ENCODE measurements around the gene UNC13C.

Gene UNC13C

DNA sequence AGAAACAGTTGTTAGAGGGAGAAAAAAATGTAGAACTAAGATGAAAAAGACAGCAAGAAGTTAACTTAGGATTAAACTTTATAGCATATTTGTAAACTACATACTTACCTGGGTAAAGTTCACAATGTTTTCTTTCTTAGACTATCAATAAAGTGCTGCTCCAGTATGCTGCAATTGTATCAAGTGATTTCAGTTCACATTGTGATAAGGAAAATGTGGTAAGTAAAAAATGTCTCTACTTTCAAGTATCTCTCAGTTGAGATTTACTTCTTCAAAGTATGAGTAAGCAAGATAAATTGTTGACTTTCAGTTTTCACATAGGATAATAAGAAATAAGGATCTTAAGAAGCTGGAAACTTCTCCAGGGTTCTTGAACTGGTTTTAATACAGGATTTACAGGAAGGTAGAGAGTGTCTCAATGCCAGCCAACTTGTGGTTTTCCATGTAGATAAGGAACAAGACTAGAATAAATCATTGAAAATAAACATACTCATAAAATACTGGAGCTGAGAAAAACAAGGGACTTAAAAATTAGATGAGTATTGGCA, 528.8 kb downstream of the UNC13C start:
- DNase-seq, result no peak

DNA sequence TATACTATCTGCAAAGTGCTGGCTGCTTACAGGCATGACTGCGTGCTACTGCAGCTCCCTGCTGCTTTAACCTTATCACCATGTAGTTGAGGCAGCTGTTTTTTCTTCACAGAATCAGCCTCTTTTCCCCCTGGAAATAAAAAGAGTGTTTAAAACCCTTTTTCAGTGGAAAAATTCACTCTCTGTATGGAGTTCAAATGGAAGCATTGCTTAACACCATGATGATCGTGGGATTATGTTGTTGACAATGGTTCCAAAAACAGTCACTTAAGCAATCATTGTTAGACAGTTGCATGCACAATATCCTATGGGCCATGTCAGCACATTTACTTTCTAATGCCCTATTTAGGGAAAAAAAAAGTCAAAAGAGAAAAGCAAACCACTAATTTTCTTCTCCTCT, 536.4 kb downstream of the UNC13C start:
- no peak for DNase-seq

GRCh38 chr15:54515664-54516582, 537.7 kb downstream of the UNC13C start:
- no peak for DNase-seq

GRCh38 chr15:54517366-54517765, 539.1 kb downstream of the UNC13C start:
- no peak for DNase-seq

DNA sequence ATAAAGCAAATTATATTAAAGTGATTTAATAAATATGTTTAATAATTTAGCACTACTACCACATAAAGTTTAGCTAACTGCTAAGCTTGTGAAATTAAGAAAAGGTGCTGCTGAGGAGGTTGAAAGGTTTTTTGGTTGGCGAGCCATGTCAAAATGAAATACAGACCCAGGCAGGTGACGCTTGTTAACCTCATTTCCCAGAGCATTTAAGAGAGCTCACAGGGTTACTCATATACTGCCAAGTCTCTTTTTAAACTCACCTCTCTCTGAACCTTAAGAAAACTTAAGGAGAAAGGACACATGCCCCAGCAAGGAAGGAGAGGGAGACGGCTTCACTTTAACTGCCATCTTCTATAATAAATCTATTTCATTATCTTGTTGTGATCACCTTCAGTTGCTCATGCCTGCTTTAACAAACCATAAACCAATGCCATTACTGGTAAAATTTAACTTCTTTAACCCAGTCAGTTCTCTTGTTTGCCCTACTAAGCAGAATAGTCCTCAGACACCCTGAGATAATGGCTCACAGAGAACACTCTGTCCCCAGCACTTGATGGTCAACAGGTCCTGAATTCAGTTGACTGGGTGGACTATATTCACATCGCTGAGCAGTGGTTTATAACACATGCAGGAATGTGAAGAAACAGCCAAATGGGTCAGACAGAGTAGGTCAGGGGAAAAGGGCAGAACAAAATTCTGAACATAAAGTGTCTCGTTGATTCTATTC, 540.1 kb downstream of the UNC13C start:
- no peak for DNase-seq

GRCh38 chr15:54519577-54519976, 541.3 kb downstream of the UNC13C start:
- DNase-seq, result no peak

DNA sequence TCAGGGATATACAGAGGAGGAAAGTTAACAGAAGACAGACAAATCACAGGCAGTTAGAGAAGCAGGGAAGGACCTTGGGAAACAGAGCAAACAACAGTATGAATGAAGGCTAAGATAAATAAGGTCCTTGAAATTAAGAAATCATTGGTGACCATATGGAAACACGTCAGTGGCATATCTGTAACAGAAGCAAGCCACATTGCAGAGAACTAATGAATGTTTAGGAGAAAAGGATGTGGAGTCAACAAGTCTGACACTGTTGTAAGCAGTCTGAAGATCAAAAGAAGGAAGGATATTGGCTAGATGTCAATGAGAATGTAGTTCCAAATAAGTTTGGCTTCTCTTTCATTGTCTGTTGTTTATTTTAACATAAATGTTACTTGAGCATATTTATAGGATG, 542.4 kb downstream of the UNC13C start:
- no peak for DNase-seq

GRCh38 chr15:54521206-54521605, 543.0 kb downstream of the UNC13C start:
- no peak for DNase-seq

- no peak for DNase-seq
These were observed 549.8 kb downstream of the UNC13C start for GRCh38 chr15:54528021-54528420.

DNA sequence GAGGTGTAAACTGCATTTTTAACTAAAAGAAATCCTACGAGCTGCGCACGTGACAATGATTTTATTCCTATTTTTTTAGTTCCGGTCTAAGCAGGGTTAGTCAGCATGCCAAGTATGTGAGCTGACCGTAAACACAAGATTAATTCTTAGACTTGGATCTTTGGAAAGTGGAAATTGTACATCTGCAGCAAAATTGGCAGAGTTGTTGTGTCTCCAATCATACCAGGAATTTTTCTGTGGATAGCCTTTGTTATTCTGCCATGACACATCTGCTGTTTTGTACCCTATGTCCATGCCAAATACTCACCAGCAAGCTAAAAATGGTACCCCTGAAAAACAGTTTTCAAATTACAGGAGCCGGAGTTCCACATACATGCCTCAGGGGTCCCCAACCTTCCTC, 562.5 kb downstream of the UNC13C start:
- no peak for DNase-seq

DNA sequence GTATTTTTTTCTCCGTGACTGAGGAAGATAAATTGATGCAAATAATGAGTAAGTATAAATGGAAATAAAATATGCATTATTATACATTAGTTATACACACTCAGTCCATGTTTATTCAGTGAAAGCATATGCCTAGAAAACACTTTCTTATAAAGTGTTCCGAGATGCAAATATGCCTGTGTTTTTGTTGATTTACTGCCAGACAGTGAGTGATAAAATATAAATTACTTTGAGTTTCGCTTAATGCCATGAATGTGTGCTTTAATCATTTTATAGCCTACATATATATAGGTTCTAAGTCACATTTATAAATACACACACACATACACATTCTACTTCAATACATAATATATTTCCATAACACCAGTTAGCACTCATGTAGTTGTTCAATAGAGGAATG, 569.2 kb downstream of the UNC13C start:
- no peak for DNase-seq

DNA sequence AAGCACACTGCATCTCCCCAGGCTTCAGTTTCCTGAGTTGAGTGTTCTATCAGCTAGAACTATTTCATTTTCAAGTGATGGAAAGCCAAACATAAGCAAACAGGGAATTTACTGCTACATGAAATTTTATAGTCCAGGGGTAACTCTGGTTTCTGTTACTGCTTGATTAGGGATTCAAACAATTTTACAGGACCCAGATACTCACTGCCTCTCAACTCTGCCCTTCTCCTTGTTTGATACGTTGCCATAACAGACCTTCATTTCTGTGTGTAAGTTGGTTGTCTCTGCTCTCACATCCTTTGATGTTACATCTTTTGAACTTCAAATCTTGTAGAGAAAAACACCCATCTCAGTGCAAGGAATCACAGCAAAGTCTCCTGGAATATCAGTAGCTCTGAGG, 572.7 kb downstream of the UNC13C start:
- DNase-seq, result no peak

- DNase-seq, result no peak
These were observed 578.0 kb downstream of the UNC13C start for GRCh38 chr15:54556231-54556630.

DNA sequence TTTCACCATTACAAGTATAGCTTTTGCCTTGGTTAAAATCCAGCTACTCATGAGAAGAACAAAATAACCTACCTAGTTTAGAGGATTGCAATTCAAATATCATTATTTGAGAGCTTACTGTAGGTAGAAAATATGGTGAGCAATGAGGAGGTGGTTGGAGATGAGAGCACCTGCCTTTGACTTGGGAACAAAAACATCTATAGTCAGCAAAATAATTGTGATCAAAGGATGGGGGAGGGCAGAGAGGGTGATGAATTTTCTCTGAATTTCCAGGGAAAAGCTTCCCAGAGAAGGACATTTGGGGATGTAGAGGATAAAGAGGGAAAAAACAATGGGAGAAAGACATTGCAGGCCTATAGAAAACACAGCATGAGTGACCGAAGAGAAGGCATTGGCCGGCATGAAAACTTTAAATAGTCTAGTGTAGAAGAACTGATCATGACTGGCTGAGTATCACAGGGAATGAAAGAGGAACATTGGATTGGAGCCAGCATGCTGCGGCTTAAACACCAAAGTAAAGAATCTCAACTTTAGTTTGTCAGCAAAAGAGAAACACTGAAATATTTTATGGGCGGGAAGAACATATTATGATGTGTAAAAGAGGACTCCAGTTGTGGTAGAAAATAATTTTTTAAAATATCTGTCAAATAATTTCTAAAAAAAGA, 581.3 kb downstream of the UNC13C start:
- no peak for DNase-seq

DNA sequence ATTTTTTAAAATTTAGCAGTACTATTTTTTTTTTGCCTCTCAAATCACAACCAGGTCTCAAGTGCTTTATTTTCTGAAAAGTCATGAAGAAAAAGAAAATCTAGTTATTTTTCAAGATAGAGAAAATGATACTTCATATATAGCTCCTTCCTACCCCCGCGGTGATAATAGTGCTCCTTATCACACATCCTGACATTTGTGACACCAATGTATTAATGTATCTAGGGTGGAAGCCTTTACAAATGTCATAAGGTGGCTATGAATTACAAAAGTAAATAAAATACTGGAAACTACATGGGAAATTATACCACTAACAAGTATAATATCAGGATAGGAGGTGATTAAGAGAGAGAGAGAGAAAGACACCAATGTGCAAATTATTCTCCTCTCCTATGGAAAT, 582.2 kb downstream of the UNC13C start:
- no peak for DNase-seq

DNA sequence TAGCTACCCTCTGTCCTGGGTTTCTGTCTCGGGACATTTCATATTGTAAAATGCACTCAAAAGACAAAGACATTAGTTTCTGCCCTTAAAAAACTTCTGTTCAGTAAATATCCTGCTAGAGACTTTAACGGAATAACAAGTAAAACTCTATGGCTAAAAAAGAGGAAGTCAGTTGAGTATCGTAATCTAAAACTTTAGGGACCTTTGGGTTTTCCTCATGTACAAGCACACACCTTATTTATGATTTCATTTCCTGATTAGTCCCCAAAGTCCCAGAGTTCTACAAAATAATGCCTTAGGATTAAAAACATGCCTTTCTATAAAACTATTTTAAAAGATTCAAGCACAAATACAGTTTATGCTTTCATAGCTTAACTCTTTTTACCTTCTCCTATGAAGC, 585.9 kb downstream of the UNC13C start:
- DNase-seq, result no peak

DNA sequence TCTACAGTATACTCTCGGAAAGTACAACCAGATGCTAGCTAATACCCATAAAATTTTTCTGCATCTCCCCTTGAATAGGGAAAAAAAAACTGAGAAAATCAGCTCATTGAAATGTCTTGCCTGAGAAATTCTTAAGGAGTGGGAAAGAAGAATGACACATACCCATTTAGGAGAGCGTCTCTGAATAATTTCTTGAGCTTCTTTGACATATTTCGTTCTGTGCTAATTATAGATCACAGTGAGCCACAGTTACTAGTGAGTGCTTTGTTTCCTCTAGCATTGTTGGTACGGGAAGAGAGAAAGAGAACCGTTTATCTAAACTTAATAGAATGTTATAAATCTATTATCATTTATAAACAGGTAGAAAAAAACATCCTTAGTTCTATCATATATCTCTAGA, 588.4 kb downstream of the UNC13C start:
- DNase-seq, result no peak

- DNase-seq, result no peak
These were observed 589.3 kb downstream of the UNC13C start for GRCh38 chr15:54567408-54568035.

- DNase-seq, result no peak
These were observed 590.1 kb downstream of the UNC13C start for GRCh38 chr15:54568381-54568780.

DNA sequence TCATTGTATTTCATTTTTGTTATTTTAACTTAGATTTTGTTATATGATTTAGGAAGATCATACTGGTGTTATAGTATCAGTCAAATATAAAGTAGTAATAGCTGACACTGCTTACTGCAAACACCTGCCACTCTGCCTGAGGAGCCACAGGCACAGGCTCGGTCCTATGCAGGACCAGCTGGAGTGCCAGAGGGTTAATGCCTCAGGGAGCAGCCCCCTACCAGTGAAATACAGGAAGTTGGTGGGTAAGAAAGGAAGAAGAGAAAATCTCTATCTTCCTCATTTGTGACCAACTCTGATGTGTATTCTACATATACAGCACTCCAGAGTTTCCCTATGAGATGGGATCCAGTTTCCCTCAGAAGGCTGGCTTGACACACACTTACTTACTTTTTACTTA, 593.3 kb downstream of the UNC13C start:
- no peak for DNase-seq

DNA sequence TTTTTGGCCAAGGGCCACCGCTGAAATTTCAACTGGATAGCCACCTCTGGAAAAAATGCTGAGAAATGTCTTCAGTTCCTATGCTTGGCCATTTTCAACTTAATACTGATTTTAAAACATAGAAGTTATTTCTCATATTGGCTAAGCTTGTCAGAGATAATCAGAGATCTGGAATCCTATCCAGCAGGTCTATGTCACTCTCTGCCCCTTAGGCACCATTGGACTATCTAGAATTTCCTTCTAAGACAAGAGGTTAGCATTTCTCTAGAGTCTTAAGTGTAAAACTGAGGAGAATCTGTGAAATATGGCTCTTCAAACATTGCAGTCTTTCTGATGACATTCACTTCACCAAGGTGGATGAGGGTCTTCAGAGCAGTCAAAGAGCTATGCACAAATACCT, 597.3 kb downstream of the UNC13C start:
- no peak for DNase-seq

- DNase-seq, result no peak
These were observed 598.2 kb downstream of the UNC13C start for GRCh38 chr15:54576298-54576935.

Measured in hematopoietic multipotent progenitor cell treated with erythropoietin and hydrocortisone succinate and interleukin-3 and kit ligand, for 8 days (in vitro differentiated cells).